Measurements from ENCODE around the gene REELD1. TPM values are rescaled to one million over a fixed set of nuclear protein-coding genes. Genes with fewer than 3 reads are reported as not detected.

The REELD1 gene
- total RNA-seq, 1 experiment from 2014 or later: 0.05 TPM

- no peak overlapping the region for H3K27ac ChIP-seq
- H3K27me3 ChIP-seq (replicated peaks): no peaks in the 10 kb centered on the region
- H3K4me1 ChIP-seq (replicated peaks): peaks cover 26% of the 10 kb centered on the region
These were observed 22.8 kb downstream of the REELD1 start for GRCh38 chr4:146237092-146237491.

GRCh38 chr4:146238107-146238506, 23.8 kb downstream of the REELD1 start:
- Histone ChIP-seq H3K4me1 (replicated peaks) (peaks cover 35% of the 10 kb centered on the region), H3K4me3 (no peak overlapping the region), H3K27ac (no peak overlapping the region), H3K27me3 (replicated peaks) (no peaks in the 10 kb centered on the region), H3K36me3 (no peaks in the 10 kb centered on the region), H3K9me3 (replicated peaks) (no peaks in the 10 kb centered on the region)
- no peak for DNase-seq (ENCODE audit: low read depth in 1 of 2, low spot score in 2 of 2)

More at GRCh38 chr4:146237092-146237491, 22.8 kb downstream of the REELD1 start:
- Histone ChIP-seq H3K4me3 (no peak overlapping the region), H3K9me3 (replicated peaks) (peaks cover 3% of the 10 kb centered on the region; the same call in 1 of the 2 replicates), H3K36me3 (no peaks in the 10 kb centered on the region)
- DNase-seq (ENCODE audit: low read depth in 1 of 2, low spot score in 2 of 2): no peak

DNA sequence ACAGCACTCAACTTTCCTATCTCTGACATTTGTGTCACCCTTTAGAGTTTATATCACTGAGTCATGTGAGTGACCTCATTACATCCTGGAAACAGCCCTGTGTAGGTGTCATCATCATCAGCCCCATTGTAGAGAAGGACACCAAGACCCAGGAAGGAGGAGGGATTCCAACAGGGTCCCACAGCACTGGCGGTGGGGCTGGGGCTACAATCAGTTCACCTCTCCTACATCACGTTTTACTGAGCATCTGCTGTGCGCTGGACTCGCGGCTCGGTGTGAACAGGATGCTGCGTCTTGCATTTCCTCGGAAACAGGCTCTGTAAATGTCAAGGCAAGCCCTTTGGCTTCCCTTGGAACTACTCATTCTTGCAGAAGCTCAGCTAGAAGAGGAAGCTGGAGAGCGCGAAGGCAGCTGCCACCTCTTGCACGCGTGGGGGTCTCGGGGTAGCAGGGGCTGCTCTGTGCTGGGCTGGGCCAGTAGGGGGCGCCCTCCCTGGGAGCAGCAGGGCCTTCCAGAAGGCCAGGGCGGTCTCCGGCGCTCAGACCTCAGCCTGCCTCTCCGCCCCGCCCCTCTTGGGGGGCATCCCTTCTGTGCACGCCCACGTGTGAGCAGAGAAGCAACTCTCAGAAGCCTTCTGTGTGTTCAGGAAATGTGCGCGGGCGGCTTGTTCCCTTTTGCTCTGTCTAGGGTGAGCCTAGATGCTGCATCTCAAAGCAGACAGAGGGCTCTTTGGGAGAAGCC, 29.0 kb downstream of the REELD1 start:
- Histone ChIP-seq H3K4me3 (no peak overlapping the region), H3K36me3 (no peaks in the 10 kb centered on the region), H3K9me3 (replicated peaks) (no peaks in the 10 kb centered on the region), H3K4me1 (replicated peaks) (peaks cover 30% of the 10 kb centered on the region), H3K27me3 (replicated peaks) (no peaks in the 10 kb centered on the region), H3K27ac (peak overlapping the region; percentile 93)
- peak in 1 of 2 experiments; percentile 40 for DNase-seq (ENCODE audit: low read depth in 1 of 2, low spot score in 2 of 2)

GRCh38 chr4:146243883-146244277, 29.5 kb downstream of the REELD1 start:
- Histone ChIP-seq H3K27me3 (replicated peaks) (no peaks in the 10 kb centered on the region), H3K4me3 (no peak overlapping the region), H3K9me3 (replicated peaks) (no peaks in the 10 kb centered on the region), H3K36me3 (no peaks in the 10 kb centered on the region), H3K27ac (no peak overlapping the region), H3K4me1 (replicated peaks) (peaks cover 33% of the 10 kb centered on the region)
- no peak for DNase-seq (ENCODE audit: low read depth in 1 of 2, low spot score in 2 of 2)

- H3K9me3 ChIP-seq (replicated peaks): no peaks in the 10 kb centered on the region
- H3K27ac ChIP-seq: no peak overlapping the region
- no peaks in the 10 kb centered on the region for H3K27me3 ChIP-seq (replicated peaks)
- H3K36me3 ChIP-seq: no peaks in the 10 kb centered on the region
- peaks cover 33% of the 10 kb centered on the region for H3K4me1 ChIP-seq (replicated peaks)
- no peak overlapping the region for H3K4me3 ChIP-seq
- DNase-seq (ENCODE audit: low read depth in 1 of 2, low spot score in 2 of 2): no peak
These were observed 30.2 kb downstream of the REELD1 start for GRCh38 chr4:146244496-146244895.

- Histone ChIP-seq H3K27me3 (replicated peaks) (no peaks in the 10 kb centered on the region), H3K4me3 (no peak overlapping the region), H3K36me3 (no peaks in the 10 kb centered on the region), H3K9me3 (replicated peaks) (no peaks in the 10 kb centered on the region), H3K27ac (no peak overlapping the region), H3K4me1 (replicated peaks) (peaks cover 33% of the 10 kb centered on the region)
- no peak for DNase-seq (ENCODE audit: low read depth in 1 of 2, low spot score in 2 of 2)
These were observed 30.9 kb downstream of the REELD1 start for GRCh38 chr4:146245246-146245645.

DNA sequence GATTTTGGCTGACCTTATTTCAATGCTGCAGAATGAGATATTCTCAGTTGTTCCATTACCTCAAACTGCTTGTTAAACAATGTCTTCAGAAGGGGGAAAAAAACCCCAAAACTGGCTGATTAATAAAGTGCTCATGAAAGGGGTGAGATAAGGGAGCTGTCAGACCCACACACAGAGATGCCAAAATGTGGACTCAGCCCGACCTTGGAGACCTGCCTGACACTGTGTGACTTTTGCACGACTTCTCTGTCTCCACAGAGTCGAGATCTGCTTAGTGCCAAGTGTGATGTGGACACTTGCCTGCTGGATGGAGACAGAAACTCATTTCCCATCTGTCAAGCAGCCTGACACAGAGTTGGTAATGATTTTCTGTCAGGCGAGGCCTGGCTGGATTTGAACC, 31.5 kb downstream of the REELD1 start:
- no peak for DNase-seq (ENCODE audit: low read depth in 1 of 2, low spot score in 2 of 2)

DNA sequence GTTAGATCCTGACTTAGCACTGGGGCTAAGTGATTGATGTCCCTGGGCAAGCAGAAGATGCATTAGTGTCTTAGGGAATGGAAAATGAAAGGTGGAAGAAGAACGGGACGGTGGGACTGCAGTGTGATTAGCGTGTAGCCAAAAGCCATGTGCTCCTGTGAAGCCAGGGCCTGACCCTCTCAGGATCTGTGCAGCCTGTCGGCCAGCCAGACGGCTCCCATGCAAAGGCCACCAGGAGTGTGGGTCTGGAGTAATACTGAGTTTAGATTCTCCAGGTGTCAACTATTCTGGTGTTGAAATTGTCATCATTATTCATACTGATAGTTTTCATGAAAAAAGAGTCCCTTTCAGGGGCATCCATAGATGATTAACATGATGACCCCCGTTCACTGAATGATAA, 32.0 kb downstream of the REELD1 start:
- H3K36me3 ChIP-seq: no peaks in the 10 kb centered on the region
- no peak overlapping the region for H3K4me3 ChIP-seq
- H3K4me1 ChIP-seq (replicated peaks): peaks cover 23% of the 10 kb centered on the region
- no peaks in the 10 kb centered on the region for H3K27me3 ChIP-seq (replicated peaks)
- no peaks in the 10 kb centered on the region for H3K9me3 ChIP-seq (replicated peaks)
- H3K27ac ChIP-seq: no peak overlapping the region
- DNase-seq (ENCODE audit: low read depth in 1 of 2, low spot score in 2 of 2): no peak

More for the DNA sequence above, 31.5 kb downstream of the REELD1 start:
- peaks cover 27% of the 10 kb centered on the region for H3K4me1 ChIP-seq (replicated peaks)
- no peaks in the 10 kb centered on the region for H3K27me3 ChIP-seq (replicated peaks)
- no peaks in the 10 kb centered on the region for H3K9me3 ChIP-seq (replicated peaks)
- no peak overlapping the region for H3K27ac ChIP-seq
- no peak overlapping the region for H3K4me3 ChIP-seq
- no peaks in the 10 kb centered on the region for H3K36me3 ChIP-seq

GRCh38 chr4:146247356-146247755, 33.0 kb downstream of the REELD1 start:
- Histone ChIP-seq H3K4me1 (replicated peaks) (peaks cover 15% of the 10 kb centered on the region), H3K9me3 (replicated peaks) (no peaks in the 10 kb centered on the region), H3K27me3 (replicated peaks) (no peaks in the 10 kb centered on the region), H3K27ac (no peak overlapping the region), H3K4me3 (no peak overlapping the region), H3K36me3 (no peaks in the 10 kb centered on the region)
- no peak for DNase-seq (ENCODE audit: low read depth in 1 of 2, low spot score in 2 of 2)

DNA sequence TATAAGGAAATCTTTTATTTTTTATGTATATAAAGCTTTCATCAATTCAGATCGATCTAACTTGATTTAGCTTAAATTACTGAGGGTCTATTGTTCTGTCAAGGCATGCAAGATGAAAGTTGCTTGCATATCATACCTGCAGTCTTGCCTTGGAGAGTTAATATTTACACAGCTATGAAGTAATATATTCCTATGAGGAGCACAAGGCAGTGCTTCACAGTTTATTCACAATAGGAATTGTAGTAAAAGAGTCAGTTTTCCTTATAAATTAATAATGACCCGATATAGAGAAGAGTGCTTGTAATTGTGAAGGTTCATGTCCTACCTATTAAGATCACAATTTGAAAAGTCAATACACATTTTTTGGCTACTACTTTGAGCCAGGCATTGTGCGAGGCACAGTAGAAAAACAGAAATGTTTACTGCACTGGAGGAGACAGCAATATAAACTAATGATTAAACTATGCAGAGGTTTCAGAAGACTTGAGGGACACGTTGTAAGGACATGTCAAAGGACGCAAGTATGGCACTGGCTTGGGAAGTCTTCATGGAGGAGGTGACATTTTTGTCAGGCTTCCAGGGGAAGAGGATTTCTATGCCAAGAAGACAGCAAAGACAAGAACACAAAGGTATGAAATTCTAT, 38.8 kb downstream of the REELD1 start:
- H3K9me3 ChIP-seq (replicated peaks): no peaks in the 10 kb centered on the region
- no peak overlapping the region for H3K4me3 ChIP-seq

GRCh38 chr4:146255463-146255862, 41.1 kb downstream of the REELD1 start:
- peak in 1 of 2 experiments; percentile 75 for DNase-seq (ENCODE audit: low read depth in 1 of 2, low spot score in 2 of 2)
- H3K36me3 ChIP-seq: no peaks in the 10 kb centered on the region
- H3K4me3 ChIP-seq: no peak overlapping the region
- H3K27ac ChIP-seq: peak overlapping the region; percentile 92
- no peaks in the 10 kb centered on the region for H3K9me3 ChIP-seq (replicated peaks)
- no peaks in the 10 kb centered on the region for H3K27me3 ChIP-seq (replicated peaks)
- H3K4me1 ChIP-seq (replicated peaks): peaks cover 35% of the 10 kb centered on the region

More for the DNA sequence above, 38.8 kb downstream of the REELD1 start:
- Histone ChIP-seq H3K36me3 (no peaks in the 10 kb centered on the region), H3K4me1 (replicated peaks) (peaks cover 40% of the 10 kb centered on the region), H3K27me3 (replicated peaks) (no peaks in the 10 kb centered on the region), H3K27ac (no peak overlapping the region)
- no peak for DNase-seq (ENCODE audit: low read depth in 1 of 2, low spot score in 2 of 2)

- Histone ChIP-seq H3K27me3 (replicated peaks) (no peaks in the 10 kb centered on the region), H3K27ac (peak overlapping the region; percentile 92), H3K9me3 (replicated peaks) (no peaks in the 10 kb centered on the region), H3K4me3 (no peak overlapping the region), H3K36me3 (no peaks in the 10 kb centered on the region), H3K4me1 (replicated peaks) (peaks cover 35% of the 10 kb centered on the region)
- peak in 1 of 2 experiments; percentile 85 for DNase-seq (ENCODE audit: low read depth in 1 of 2, low spot score in 2 of 2)
These were observed 41.5 kb downstream of the REELD1 start for GRCh38 chr4:146255874-146256273.

DNA sequence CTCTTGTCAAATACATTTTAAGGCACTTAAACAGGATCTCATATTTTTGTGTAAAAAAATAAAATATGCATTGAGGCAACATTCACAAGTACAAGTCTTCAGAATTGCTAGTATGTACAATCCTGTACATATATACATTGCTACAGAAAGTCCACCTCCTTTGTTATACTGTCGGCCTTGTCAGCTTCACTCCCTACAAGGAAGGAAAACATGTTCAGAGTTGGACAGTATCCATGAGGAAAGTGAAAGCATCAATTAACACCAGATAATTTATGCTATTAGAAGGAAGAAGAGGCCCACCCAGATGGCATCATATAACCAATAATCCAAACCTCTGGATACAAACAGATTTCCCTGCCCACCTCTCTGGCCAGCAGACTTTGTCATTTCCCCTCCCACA, 42.0 kb downstream of the REELD1 start:
- Histone ChIP-seq H3K27ac (peak overlapping the region; percentile 92), H3K36me3 (no peaks in the 10 kb centered on the region), H3K4me1 (replicated peaks) (peaks cover 35% of the 10 kb centered on the region), H3K9me3 (replicated peaks) (no peaks in the 10 kb centered on the region), H3K4me3 (no peak overlapping the region), H3K27me3 (replicated peaks) (no peaks in the 10 kb centered on the region)
- no peak for DNase-seq (ENCODE audit: low read depth in 1 of 2, low spot score in 2 of 2)

DNA sequence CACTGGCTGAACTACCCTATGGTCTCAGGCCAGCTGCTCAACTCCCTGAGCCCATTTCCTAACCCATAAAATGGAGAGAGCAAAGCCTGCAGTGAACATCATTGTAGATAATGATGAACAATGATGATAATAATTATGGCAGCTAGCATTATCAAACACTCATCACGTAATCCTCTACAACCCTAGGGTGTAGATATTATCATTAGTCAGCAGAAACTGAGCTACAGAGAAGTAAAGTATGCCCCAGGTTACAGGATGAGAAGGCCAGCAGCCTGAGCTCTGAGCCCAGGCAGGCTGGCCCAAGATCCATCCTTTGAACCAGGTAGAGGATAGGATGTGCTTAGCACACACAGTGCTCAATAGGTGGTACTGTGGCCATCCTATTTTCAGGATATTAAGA, 43.2 kb downstream of the REELD1 start:
- Histone ChIP-seq H3K36me3 (no peaks in the 10 kb centered on the region), H3K4me1 (replicated peaks) (peaks cover 35% of the 10 kb centered on the region), H3K27ac (no peak overlapping the region), H3K27me3 (replicated peaks) (no peaks in the 10 kb centered on the region), H3K9me3 (replicated peaks) (no peaks in the 10 kb centered on the region), H3K4me3 (no peak overlapping the region)
- no peak for DNase-seq (ENCODE audit: low read depth in 1 of 2, low spot score in 2 of 2)
